Suppressor macrophage (primary cell): ENCODE results near the gene UNC5C.

Experiments
- DNase-seq, 4 experiments: peaks; one replicate each; pipeline ENCODE4 v3.0.0-alpha.2; 2020 to 2022

The UNC5C gene

DNA sequence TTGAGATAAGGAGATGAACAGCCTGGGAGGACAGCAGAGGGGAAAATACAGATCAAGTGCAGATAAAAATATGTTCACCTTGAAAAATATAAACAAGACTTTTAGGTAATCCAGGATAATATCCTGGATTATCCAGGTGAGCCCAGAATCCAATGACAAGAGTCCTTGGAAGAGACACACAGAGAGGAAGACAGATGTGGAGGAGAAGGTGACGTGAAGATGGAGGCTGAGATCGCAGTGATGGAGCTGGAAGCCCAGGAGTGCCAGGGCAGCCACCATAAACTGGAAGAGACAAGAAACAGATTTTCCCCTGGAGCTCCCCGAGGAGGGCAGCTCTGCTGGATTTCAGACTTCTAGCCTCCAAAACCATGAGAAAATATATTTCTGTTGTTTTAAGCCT is 230.7 kb downstream of the UNC5C start:
- no peak for DNase-seq

DNA sequence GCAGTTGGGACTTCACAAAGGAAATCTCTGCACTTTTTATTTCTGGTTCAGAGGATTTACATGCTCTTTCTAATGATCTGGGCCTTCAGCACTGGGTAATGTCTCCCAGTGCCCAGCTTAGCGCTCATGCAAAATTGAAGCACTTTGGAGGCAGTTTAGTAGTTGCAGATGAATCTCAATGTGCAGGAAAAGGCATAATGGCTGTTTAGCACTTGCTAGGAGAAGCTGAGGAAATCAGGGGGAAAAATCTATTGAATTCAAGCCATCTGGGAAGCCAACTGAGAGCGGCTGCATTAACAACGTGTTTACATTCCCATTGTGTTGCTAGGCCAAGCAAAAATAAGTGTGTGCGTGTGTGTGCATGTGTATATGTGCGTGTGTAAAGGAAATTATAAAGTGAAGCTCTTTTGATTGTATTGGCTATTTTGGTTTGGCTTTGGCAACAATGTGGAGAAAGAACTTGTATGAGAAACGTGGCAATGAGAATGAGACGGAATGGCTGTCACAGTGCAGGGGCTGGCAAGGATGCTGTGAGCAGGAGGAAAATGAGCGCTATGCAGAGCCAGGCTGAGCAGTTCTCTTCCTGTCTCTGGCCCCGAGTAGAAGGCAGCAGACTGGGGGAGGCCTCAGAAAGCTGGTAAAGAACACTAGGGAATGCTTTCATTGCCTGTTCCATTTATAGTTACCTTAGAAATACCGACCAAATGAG is 231.5 kb downstream of the UNC5C start:
- DNase-seq = no peak

GRCh38 chr4:95314573-95314972 is 234.2 kb downstream of the UNC5C start:
- no peak for DNase-seq

GRCh38 chr4:95304898-95305297 is 243.9 kb downstream of the UNC5C start:
- no peak for DNase-seq

GRCh38 chr4:95300304-95300703 is 248.5 kb downstream of the UNC5C start:
- DNase-seq = no peak

DNA sequence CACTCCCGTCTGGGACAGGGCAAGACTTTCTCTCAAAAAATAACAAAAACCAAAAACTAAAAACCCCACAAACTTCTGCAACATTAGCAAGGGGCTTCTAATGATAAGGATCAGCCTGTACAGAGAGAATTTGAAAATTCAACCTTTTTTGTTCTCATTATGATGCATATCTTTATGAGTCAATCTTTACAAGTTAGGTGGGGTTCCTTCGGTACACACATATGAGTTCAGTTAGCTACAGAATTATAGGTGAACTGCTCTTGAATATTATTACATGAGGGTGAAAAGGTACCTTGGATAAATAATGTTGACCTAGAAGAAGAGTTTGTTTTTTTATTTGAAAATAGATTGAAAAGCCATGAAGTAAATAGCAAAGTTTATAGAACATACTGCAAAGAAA is 252.7 kb downstream of the UNC5C start:
- DNase-seq = no peak

DNA sequence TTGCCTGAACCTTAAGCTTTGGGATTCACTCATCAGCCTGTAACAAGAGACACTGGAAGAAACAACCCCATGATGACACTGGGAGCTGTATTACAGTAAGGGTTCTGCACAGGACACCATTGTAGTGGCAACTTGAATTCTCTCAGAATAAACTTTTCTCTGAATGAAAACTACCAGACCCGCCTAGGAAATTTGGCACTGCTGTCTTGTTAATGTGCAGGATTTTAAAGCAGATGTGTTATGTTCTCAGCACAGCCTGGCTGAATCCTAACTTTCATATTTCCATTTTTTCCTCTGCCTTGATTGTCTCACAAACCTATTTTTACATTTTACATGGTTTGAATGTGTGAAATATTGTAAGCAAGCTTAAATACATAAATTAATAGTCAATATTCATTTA is 253.6 kb downstream of the UNC5C start:
- no peak for DNase-seq

DNA sequence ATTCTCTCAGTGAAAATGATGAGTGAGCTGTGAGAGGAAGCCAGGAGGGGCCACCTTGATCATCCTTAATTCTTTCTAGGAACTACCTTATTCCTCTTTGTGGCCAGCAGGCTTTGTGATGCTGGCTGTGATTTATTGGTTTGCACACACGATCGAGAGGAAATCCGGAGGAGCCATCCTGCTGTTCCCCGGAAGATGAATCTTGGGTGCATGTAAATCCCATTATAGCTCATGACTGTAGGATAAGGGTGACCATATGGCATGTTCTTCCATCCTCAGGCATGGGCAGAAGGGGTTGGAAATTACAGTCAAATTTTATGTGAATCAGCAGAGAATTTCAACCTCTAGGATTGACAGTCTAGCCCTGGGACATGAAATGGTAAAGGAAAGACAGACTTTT is 254.5 kb downstream of the UNC5C start:
- DNase-seq = no peak

GRCh38 chr4:95293014-95293413 is 255.8 kb downstream of the UNC5C start:
- DNase-seq = peak in 1 of 4 experiments; percentile 4

- DNase-seq = peak; percentile 2 to 39 (median 22)
These were observed 258.1 kb downstream of the UNC5C start for GRCh38 chr4:95290702-95291101.

- DNase-seq = peak in 3 of 4 experiments; percentile 6 to 23 (median 9)
These were observed 259.6 kb downstream of the UNC5C start for GRCh38 chr4:95289028-95289634.

- DNase-seq = no peak
These were observed 260.2 kb downstream of the UNC5C start for GRCh38 chr4:95288552-95288951.

GRCh38 chr4:95285797-95286196 is 263.0 kb downstream of the UNC5C start:
- DNase-seq = no peak

DNA sequence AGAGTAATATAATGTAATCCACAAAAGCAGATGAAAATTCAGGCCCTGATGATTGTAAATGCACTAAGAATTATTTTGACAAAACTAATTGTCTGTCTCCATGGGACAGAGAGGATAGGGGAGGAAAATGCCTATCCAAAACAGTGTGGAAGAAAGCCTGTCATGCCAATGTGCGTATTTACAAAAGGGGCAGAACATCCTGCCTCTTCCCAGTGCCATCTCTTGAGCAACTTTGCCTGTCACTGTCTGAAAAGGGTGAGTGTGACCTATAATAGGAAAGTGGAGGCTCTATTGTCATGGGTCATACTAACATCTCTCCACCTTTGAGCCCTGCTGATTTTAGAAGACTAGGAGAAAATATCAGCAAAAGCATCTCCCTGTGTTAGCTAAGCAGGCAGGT is 264.1 kb downstream of the UNC5C start:
- no peak for DNase-seq

GRCh38 chr4:95283320-95283719 is 265.5 kb downstream of the UNC5C start:
- no peak for DNase-seq

DNA sequence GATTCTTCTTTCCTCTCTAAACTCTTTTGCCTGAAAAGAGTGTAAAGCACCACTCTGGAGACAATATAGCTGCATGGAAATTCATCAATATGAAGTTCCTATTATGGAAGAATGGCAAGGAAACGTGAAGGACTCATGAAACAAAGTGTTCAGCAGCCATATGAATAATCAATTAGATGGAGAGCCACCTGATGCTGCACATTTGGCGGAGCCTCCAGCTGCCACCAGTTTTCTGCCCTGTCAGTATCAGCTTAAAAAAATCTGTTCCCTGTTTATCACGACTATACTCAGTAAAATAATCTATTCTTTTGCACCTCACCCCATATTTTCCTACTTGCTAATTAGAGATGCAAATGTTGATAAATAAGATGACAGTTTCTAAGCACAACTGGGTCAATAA is 276.0 kb downstream of the UNC5C start:
- DNase-seq = no peak

DNA sequence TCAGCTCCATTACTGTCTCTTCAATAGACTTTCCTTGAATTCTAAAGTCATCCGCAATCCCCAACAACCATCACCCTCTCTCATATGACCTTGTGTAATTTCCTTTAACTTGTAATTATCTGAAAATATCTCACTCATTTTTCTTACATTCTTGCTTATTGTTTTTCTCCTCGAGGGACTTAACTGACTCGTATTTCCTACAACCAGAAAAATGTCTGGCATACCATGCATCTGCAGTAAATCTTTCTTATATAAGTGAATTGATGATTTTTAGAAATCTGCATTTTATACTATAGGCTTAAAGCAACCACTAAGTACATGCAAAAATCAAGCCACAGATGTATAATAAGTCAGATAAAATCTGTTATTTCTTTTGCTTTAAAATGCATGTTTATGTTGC is 276.7 kb downstream of the UNC5C start:
- DNase-seq = no peak

DNA sequence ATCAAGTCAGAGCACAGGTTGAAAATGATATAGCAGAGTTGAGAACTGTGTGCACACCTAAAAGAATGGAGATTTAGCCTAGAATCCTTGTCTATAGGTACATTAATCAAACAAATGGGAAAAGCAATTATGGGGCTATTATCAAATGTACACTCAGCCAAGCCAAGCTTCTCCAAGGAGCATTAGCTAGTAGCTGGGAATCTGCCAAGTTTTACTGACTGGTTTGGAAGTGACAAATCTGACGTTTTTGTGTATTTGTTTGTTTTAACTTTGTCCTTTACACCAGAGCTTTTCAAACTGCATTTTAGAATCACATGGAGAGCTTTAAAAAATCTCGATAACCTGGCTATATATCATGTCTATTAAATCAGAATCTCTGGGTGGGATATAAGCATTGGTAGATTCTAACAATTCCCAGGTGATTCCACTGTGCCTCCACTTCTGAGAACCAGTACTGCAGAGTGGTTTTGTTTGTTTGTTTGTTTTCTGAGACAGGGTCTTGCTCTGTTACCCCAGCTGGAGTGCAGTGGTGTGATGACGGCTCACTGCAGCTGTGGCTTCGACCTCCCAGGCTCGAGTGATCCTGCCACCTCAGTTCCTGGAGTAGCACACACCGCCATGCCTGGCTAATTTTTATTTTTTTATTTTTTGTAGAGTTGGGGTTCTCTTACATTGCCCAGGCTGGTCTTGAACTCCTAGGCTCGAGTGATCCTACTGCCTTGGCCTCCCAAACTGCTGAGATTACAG is 279.8 kb downstream of the UNC5C start:
- no peak for DNase-seq

- DNase-seq = no peak
These were observed 281.7 kb downstream of the UNC5C start for GRCh38 chr4:95267081-95267480.

- no peak for DNase-seq
These were observed 282.7 kb downstream of the UNC5C start for GRCh38 chr4:95265814-95266740.

- DNase-seq = no peak
These were observed 283.9 kb downstream of the UNC5C start for GRCh38 chr4:95264843-95265242.

DNA sequence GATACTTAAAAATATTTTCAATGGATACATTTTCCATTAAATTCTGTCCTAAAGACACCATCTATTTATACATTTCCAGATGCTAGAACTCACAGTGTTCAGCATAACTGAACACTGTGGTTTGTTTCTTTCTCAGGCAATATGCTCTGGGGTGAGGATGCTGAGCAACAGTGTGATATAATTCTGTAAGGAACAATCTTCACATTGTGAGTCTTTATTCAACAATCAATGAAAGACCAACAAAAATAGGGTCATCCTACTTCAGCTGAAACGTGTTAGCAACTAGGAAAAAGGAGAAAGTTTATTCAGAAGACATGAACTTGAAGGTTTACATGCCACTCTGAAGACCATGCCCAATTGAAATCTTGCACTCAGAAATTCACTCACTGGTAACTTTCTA is 284.8 kb downstream of the UNC5C start:
- no peak for DNase-seq

- no peak for DNase-seq
These were observed 285.4 kb downstream of the UNC5C start for GRCh38 chr4:95263391-95263790.
